HT-29 (cell line): ENCODE results near the gene LMBR1L. TPM values are rescaled to one million over a fixed set of nuclear protein-coding genes. Genes with fewer than 3 reads are reported as not detected.

Experiments
- DNase-seq: peaks from one replicate; pipeline ENCODE4 v3.0.0-alpha.2; 2015; ENCODE audit warnings: low spot score
- total RNA-seq: library from RNA; depleted of rRNA; stranded (reverse); fragments of >200 nt; shearing (Covaris generic); gene quantifications from 2 replicates; pipeline ENCODE4 v1.2.3, GENCODE V29; 2014

Gene LMBR1L
- total RNA-seq, 1 experiment from 2014 or later, result 24.6 TPM

GRCh38 chr12:49121047-49121696, 10.5 kb upstream of the LMBR1L start:
- DNase-seq, result peak; percentile 85

GRCh38 chr12:49111206-49111605, 559 bp upstream of the LMBR1L start:
- DNase-seq, result no peak

- no peak for DNase-seq
Measured at GRCh38 chr12:49109641-49110463, 795 bp downstream of the LMBR1L start.

- DNase-seq, result peak; percentile 53
Measured at GRCh38 chr12:49108958-49109404, 1.7 kb downstream of the LMBR1L start.

GRCh38 chr12:49105504-49106084, 5.1 kb downstream of the LMBR1L start:
- DNase-seq, result peak; percentile 51

- DNase-seq, result no peak
Measured at GRCh38 chr12:49104822-49105221, 5.8 kb downstream of the LMBR1L start.

- DNase-seq, result no peak
Measured at GRCh38 chr12:49100380-49100779, 10.3 kb downstream of the LMBR1L start.

- no peak for DNase-seq
Measured at GRCh38 chr12:49098703-49099102, 11.9 kb downstream of the LMBR1L start.

GRCh38 chr12:49098035-49098451, 12.6 kb downstream of the LMBR1L start:
- peak; percentile 70 for DNase-seq

GRCh38 chr12:49097381-49097780, 13.3 kb downstream of the LMBR1L start:
- no peak for DNase-seq

GRCh38 chr12:49094975-49095365, 15.7 kb downstream of the LMBR1L start:
- DNase-seq, result no peak

- no peak for DNase-seq
Measured at GRCh38 chr12:49094160-49094974, 16.3 kb downstream of the LMBR1L start, which contains the start of gene DHH. TSS of gene DHH (minus strand) at chr12:49094801. CDS start at chr12:49094512, 289 bp downstream.

GRCh38 chr12:49093792-49094159, 16.9 kb downstream of the LMBR1L start:
- DNase-seq, result no peak

- no peak for DNase-seq
Measured at GRCh38 chr12:49092816-49093406, 17.7 kb downstream of the LMBR1L start.

GRCh38 chr12:49092086-49092815, 18.4 kb downstream of the LMBR1L start:
- DNase-seq, result peak; percentile 58

- no peak for DNase-seq
Measured at GRCh38 chr12:49091836-49092085, 18.9 kb downstream of the LMBR1L start.

GRCh38 chr12:49091056-49091835, 19.4 kb downstream of the LMBR1L start:
- DNase-seq, result no peak

GRCh38 chr12:49089821-49090773, 20.6 kb downstream of the LMBR1L start:
- no peak for DNase-seq

- no peak for DNase-seq
Measured at GRCh38 chr12:49088932-49089330, 21.7 kb downstream of the LMBR1L start.
